Osteoblast (primary cell): ENCODE results near the gene NTSR1. TPM values are rescaled to one million over a fixed set of nuclear protein-coding genes. Genes with fewer than 3 reads are reported as not detected.
A peak's percentile ranks its signal among the peaks of the same experiment; 100 is the strongest.

Experiments
- DNase-seq: peaks from one replicate; pipeline ENCODE4 v3.0.0; 2011; ENCODE audit warnings: low spot score, mixed read lengths; ENCODE audit not compliant: insufficient read length; ENCODE audit errors: missing footprints
- H2AFZ ChIP-seq: 2 replicates; pipeline ENCODE4 v1.6.0; 2011; ENCODE audit warnings: mild to moderate bottlenecking, low read length
- H3K27ac ChIP-seq: 2 replicates; pipeline ENCODE4 v1.5.1; 2011; ENCODE audit warnings: mild to moderate bottlenecking, low read depth, low read length, moderate library complexity
- H3K27me3 ChIP-seq: 2 replicates; pipeline ENCODE4 v1.6.0; 2012; ENCODE audit warnings: mild to moderate bottlenecking, control low read depth, inconsistent platforms, low read length, moderate library complexity; ENCODE audit not compliant: insufficient read depth
- H3K36me3 ChIP-seq: 2 replicates; pipeline ENCODE4 v1.5.1; 2011; ENCODE audit warnings: mild to moderate bottlenecking, low read length, control low read depth, moderate library complexity; ENCODE audit not compliant: insufficient read depth
- H3K4me1 ChIP-seq: 2 replicates; pipeline ENCODE4 v1.5.1; 2011; ENCODE audit warnings: mild to moderate bottlenecking, low read length, control low read depth, moderate library complexity; ENCODE audit not compliant: insufficient read depth
- H3K4me2 ChIP-seq: 2 replicates; pipeline ENCODE4 v1.6.0; 2011; ENCODE audit warnings: mild to moderate bottlenecking, low read length; ENCODE audit not compliant: insufficient read depth
- H3K4me3 ChIP-seq: fragments of 200-600 bp; sonication (generic); 3 replicates; pipeline ENCODE4 v1.5.1; 2012; ENCODE audit warnings: mild to moderate bottlenecking, low read length, inconsistent platforms; ENCODE audit not compliant: insufficient read depth
- H3K79me2 ChIP-seq: 2 replicates; pipeline ENCODE4 v1.6.0; 2012; ENCODE audit warnings: mild to moderate bottlenecking, low read length, control low read depth, inconsistent platforms; ENCODE audit not compliant: insufficient read depth
- H3K9me3 ChIP-seq: 2 replicates; pipeline ENCODE4 v1.5.1; 2011; ENCODE audit warnings: low read depth, low read length, control low read depth
- H4K20me1 ChIP-seq: 2 replicates; pipeline ENCODE4 v1.6.0; 2012; ENCODE audit warnings: mild to moderate bottlenecking, low read length, control low read depth; ENCODE audit not compliant: insufficient read depth
- total RNA-seq: library from RNA; depleted of rRNA; stranded (reverse); fragments of >200 nt; gene quantifications from 2 replicates; pipeline ENCODE4 v1.2.3, GENCODE V29; 2012
- TF ChIP-seq, protein P1 (sequence below): IDR thresholded peaks from 2 replicates; pipeline ENCODE4 v1.5.1; 2011; ENCODE audit warnings: mild to moderate bottlenecking, low read depth, low read length, moderate library complexity; ENCODE audit errors: extremely low read depth

NTSR1 gene
- total RNA-seq, 1 donor = not detected

DNA sequence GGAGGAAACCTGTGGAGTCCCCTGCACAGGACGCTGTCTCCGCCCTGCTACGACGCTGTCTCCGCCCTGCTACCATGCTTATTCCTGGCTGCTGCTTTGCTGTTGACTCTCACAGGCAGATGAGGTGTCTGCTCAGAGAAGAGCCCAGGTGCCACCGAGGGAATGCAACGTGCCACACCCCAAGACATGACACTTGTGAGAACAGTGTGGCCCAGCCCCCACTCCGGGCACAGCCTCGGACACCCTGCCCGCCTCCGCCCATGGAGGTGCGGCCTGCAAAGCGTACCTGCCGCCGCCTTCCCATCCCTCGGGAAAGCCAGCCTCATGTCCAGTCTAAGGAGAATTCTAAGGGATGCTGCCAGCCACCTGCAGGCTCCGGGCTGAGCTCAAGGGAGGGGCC is 72.1 kb downstream of the NTSR1 start:
- peaks cover 3% of the 10 kb centered on the region for H3K27me3 ChIP-seq
- H2AFZ ChIP-seq = no peak overlapping the region
- no peaks in the 10 kb centered on the region for H3K36me3 ChIP-seq
- no peaks in the 10 kb centered on the region for H3K4me1 ChIP-seq
- H3K4me3 ChIP-seq = no peak overlapping the region
- no peaks in the 10 kb centered on the region for H3K9me3 ChIP-seq
- DNase-seq = no peak
- H4K20me1 ChIP-seq = no peaks in the 10 kb centered on the region
- no peak overlapping the region for H3K4me2 ChIP-seq
- TF ChIP-seq, protein P1, sequence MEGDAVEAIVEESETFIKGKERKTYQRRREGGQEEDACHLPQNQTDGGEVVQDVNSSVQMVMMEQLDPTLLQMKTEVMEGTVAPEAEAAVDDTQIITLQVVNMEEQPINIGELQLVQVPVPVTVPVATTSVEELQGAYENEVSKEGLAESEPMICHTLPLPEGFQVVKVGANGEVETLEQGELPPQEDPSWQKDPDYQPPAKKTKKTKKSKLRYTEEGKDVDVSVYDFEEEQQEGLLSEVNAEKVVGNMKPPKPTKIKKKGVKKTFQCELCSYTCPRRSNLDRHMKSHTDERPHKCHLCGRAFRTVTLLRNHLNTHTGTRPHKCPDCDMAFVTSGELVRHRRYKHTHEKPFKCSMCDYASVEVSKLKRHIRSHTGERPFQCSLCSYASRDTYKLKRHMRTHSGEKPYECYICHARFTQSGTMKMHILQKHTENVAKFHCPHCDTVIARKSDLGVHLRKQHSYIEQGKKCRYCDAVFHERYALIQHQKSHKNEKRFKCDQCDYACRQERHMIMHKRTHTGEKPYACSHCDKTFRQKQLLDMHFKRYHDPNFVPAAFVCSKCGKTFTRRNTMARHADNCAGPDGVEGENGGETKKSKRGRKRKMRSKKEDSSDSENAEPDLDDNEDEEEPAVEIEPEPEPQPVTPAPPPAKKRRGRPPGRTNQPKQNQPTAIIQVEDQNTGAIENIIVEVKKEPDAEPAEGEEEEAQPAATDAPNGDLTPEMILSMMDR = no peak
- H3K27ac ChIP-seq = no peak overlapping the region
- H3K79me2 ChIP-seq = no peaks in the 10 kb centered on the region

DNA sequence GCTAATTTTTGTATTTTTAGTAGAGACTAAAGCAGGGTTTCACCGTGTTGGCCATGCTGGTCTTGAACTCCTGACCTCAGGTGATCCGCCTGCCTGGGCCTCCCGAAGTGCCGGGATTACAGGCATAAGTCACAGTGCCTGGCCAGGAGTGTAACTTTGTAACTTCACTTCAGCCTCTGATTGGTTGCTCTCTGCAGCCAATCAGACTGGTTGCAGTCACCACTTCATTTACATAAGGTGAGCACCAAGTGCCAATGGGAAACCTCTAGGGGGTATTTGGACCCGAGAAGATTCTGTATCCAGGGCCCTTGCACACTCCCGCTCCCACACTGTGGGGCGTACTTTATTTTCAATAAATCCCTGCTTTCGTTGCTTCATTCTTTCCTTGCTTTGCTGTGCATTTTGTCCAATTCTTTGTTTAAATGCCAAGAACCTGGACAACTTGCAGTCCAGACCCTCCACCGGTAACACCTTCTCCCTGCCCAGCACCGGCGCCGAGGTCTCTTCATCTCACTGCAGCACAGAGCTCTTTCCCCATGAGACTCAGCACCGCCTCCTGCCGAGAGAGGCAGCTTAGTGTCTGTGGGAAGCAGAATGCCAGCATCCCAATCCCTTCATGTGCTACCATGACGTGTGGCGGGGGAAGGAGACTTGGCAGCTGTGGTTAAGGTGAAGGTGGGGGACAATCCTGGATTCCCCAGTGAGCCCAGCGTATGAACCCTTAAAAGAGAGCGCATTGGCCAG is 73.7 kb downstream of the NTSR1 start:
- H3K4me3 ChIP-seq = no peak overlapping the region
- no peaks in the 10 kb centered on the region for H3K9me3 ChIP-seq
- DNase-seq = no peak
- no peaks in the 10 kb centered on the region for H3K4me1 ChIP-seq
- no peaks in the 10 kb centered on the region for H4K20me1 ChIP-seq
- no peaks in the 10 kb centered on the region for H3K79me2 ChIP-seq
- H2AFZ ChIP-seq = no peak overlapping the region
- no peaks in the 10 kb centered on the region for H3K36me3 ChIP-seq
- H3K27ac ChIP-seq = no peak overlapping the region
- no peak overlapping the region for H3K4me2 ChIP-seq
- TF ChIP-seq, protein P1 = peak; percentile 27
- peaks cover 9% of the 10 kb centered on the region for H3K27me3 ChIP-seq

DNA sequence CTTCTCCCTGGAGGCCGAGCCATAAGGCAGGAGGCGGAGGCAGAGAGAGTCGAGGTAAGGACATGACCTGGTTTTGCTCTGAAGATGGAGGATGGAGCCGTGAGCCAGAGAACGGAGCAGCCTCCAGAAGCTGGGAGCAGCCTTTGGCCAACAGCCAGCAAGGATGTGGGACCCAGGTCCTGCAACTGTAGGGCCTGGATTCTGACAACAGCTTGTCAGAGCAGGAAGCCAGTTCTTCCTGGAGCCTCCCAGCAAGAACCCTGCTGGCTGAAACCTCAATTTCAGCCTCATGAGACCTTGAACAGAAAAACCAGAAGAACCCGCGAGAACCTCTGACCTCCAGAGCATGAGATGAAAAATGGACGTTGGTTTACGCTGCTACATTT is 74.2 kb downstream of the NTSR1 start:
- H3K4me1 ChIP-seq = no peaks in the 10 kb centered on the region
- no peak overlapping the region for H3K27ac ChIP-seq
- TF ChIP-seq, protein P1 = no peak
- no peak for DNase-seq
- no peaks in the 10 kb centered on the region for H3K79me2 ChIP-seq
- H3K9me3 ChIP-seq = no peaks in the 10 kb centered on the region
- H3K4me2 ChIP-seq = no peak overlapping the region
- no peak overlapping the region for H3K4me3 ChIP-seq
- peaks cover 10% of the 10 kb centered on the region for H3K27me3 ChIP-seq
- H2AFZ ChIP-seq = no peak overlapping the region
- H3K36me3 ChIP-seq = no peaks in the 10 kb centered on the region
- H4K20me1 ChIP-seq = no peaks in the 10 kb centered on the region

DNA sequence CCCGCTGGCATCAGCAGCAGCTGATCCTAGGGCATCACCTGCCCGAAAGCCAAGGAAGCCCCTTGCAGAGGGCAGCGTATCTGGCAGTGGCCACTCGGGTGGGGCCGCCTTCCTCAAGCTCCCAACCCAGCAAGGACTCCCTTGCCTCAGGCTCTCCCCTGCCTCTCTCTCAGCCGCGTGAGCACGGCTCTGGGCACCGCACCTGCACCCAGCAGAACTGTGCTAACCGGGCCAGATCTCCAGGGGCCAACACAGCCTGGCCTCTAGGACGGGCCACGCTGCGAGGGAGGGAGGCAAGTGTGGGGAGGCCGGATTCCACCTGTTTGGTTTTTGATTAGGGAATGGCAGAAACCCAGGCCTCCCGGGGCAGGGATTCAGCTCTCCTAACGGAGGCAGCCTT is 75.9 kb downstream of the NTSR1 start:
- Histone ChIP-seq H3K4me3 (no peak overlapping the region), H2AFZ (no peak overlapping the region), H3K4me1 (no peaks in the 10 kb centered on the region), H3K36me3 (no peaks in the 10 kb centered on the region), H4K20me1 (no peaks in the 10 kb centered on the region), H3K79me2 (no peaks in the 10 kb centered on the region), H3K9me3 (no peaks in the 10 kb centered on the region), H3K27ac (no peak overlapping the region), H3K27me3 (peaks cover 24% of the 10 kb centered on the region), H3K4me2 (no peak overlapping the region)
- no peak for DNase-seq
- TF ChIP-seq, protein P1 = no peak
